Measurements from ENCODE around the gene PTPDC1.

Gene PTPDC1

GRCh38 chr9:94140791-94141790, 56.8 kb downstream of the PTPDC1 start:
- no peak for DNase-seq (ENCODE audit: low spot score)

DNA sequence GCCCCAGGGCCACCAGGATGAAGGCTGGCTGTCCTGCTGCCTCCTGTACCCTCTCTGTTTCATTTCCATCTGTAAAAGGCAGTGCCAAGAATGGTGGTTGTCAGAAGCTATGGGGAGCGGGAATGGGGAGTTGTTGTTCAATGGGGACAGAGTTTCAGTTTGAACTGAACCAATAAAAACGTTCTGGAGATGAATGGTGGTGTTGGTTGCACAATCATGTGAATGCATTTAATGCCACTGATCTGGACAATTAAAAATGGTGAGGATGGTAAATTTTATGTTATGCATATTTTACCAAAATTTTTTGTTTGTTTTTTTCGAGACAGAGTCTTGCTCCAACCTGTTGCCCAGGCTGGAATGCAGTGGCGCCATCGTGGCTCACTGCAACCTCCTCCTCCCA, 58.1 kb downstream of the PTPDC1 start:
- no peak for DNase-seq (ENCODE audit: low spot score)

DNA sequence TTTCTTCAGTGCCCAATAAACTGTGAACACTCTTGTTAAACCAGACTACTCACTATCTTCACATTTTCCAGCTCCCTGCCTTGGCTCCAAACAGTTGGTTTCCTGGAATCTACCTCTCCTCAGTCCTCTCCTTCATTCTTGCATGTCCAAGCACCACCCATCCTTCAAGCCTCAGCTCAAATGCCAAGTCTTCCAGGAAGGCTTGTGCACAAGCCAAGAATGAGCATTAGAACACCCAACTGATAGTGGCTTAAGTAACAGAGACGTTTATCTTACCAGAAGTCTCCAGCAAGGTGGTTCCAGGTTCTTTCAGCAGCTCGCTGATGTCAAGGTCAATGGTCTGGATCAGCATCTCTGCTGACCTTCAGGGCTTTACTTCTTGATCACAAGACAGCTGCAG, 60.1 kb downstream of the PTPDC1 start:
- no peak for DNase-seq (ENCODE audit: low spot score)

DNA sequence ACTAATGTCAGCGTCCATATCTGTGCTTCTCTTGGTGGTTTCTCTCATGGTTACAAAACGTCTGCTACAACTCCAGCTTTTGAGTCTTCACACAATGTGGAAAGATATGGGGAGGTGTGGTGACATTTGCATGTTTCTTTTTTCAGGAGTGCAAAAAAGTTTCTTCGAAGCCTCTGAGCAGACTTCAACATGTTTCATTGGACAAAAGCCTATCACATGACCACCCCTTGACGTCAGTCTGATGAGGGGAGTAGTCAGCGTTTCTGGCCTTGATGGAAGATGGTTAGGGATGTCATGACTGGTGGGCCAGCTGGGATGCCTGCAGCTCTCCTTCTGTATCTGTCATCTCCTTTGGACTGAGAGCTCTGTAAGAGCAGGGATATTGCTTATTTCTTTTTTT, 61.4 kb downstream of the PTPDC1 start:
- DNase-seq (ENCODE audit: low spot score), result no peak

- no peak for DNase-seq (ENCODE audit: low spot score)
Measured at GRCh38 chr9:94147776-94148175, 63.5 kb downstream of the PTPDC1 start.

- DNase-seq (ENCODE audit: low spot score), result no peak
Measured at GRCh38 chr9:94148419-94148818, 64.2 kb downstream of the PTPDC1 start.

GRCh38 chr9:94149696-94150095, 65.4 kb downstream of the PTPDC1 start:
- DNase-seq (ENCODE audit: low spot score), result no peak

- no peak for DNase-seq (ENCODE audit: low spot score)
Measured at GRCh38 chr9:94150279-94150828, 66.1 kb downstream of the PTPDC1 start.

- DNase-seq (ENCODE audit: low spot score), result no peak
Measured at GRCh38 chr9:94150890-94151650, 66.8 kb downstream of the PTPDC1 start.

GRCh38 chr9:94153905-94154304, 69.6 kb downstream of the PTPDC1 start:
- DNase-seq (ENCODE audit: low spot score), result no peak

DNA sequence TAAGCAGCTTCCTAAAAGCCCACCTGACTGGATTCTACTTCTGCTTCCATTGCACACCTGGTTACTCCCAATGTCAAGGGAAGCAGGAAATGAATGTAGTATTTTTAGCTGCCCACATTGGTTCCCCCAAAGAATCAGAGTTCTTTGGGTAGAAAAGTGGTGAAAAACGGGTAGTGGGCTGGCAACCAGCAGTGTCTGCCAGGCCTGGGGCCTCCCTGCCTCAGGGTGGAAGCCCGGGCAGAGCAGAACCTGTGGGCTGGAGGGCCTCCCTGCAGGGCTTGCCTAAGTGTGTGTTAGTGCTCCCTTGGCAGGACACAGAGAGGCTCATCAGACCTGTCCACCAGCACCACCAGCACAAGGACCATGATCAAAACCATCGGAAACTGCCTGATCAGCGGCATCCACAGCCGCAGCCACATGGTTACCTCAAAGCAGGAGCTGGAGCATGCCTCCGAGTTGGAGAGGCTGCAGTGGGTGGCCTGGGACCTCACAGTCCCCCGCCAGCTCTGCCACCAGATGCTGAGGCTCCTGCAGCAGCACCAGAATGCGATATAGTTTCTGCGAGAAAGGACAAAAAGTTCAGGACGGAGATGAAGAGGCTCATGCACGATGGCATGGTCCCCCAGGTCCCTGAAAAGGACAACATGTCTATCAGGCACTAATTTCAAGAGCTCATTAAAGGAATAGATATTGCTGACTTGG, 72.2 kb downstream of the PTPDC1 start:
- DNase-seq (ENCODE audit: low spot score), result no peak

DNA sequence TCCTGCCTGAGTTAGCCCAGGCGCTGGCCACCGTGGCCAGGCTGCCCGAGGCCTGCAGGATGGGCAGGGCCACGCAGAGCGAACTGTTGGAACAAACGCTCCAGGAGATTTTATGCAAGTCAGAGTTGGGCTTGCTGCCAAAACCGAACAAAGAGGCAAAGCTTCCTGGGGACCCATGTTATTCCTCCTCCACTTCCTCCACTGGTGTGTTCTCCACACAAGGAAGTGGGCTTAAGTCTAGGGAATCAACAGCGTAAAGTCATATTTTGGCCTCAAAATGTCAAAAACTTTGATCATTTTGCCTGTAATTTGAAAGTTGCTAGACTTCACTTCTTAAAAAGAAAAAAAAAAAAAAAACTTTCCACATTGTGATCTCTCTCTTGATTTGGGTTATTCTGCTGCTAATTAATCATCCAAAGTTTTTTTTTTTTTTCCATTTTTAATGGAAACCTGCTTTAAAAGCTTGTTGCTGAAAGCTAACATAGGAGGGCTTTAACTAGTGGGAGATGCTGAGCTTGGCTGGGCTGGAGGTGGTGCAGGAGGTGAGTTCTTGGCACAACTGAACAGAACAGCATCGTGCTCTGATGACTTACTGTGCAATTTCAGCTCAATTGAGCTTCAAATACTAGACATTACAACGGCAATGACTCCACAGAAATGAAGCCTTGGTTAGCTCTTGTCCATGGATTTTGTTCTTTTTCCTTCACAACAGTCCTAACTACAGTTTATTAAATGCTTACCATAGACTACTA, 73.0 kb downstream of the PTPDC1 start:
- DNase-seq (ENCODE audit: low spot score), result no peak
